HG02852 (cell line): ENCODE measurements around the gene AHNAK2.

Experiments used
- ATAC-seq: cut with Tn5 transposase; IDR thresholded peaks from one replicate; pipeline ENCODE4 v1.9.1; 2021; ENCODE audit warnings: mild to moderate bottlenecking, moderate library complexity; ENCODE audit not compliant: unreplicated experiment

AHNAK2 gene

DNA sequence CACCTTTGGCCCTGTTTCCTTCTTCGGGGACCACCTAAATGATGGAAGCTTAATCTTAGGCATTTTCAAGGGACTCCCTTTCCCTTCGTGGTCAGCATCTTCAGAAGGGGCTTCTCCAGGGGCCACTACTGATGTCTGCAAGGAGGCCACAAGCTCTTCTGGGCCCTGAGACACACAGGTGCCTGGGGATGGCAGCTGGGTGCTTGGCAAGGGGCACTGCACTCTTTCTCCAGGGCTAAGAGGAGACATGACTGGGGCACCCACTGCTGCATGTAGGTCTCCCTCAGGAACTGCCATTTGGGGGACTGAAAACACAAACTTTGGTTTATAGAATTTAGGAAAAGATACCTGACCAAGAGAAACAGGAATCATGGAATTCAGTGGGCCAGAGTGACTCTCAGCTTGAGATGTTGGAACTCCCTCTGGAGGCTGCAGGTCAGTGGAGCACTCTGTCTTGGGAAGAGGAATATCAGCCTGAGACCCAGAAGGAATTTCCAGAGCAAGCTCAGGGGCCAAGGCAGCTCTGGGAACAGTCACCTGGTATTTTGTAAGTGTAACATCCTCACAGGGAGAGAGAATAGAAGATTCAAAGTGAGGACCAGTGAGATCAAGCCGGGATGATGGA, 37.5 kb downstream of the AHNAK2 start:
- ATAC-seq: no peak

GRCh38 chr14:104939666-104940410, 38.3 kb downstream of the AHNAK2 start:
- no peak for ATAC-seq

DNA sequence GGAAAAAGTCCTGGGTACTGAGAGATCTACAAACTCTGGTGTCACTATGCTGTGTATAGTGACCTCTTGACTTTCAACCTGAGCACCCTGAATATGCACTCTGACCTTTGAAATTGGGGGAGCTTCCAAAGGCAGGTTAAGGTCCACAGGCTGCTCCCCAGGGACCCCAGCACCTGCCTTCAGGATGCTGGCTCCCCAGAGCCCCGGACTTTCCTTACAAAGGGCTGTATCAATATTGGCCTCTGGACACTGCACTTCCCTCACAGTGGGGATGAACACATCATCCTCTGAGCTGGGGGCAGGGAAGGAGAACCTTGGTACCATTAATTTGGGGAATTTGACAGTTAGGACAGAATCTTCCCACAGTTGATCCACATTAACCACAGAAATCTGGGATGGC, 39.2 kb downstream of the AHNAK2 start:
- no peak for ATAC-seq

GRCh38 chr14:104938436-104938835, 39.7 kb downstream of the AHNAK2 start:
- ATAC-seq: no peak

GRCh38 chr14:104937694-104938365, 40.3 kb downstream of the AHNAK2 start:
- no peak for ATAC-seq

- ATAC-seq: no peak
These were observed 41.0 kb downstream of the AHNAK2 start for GRCh38 chr14:104937161-104937560.

DNA sequence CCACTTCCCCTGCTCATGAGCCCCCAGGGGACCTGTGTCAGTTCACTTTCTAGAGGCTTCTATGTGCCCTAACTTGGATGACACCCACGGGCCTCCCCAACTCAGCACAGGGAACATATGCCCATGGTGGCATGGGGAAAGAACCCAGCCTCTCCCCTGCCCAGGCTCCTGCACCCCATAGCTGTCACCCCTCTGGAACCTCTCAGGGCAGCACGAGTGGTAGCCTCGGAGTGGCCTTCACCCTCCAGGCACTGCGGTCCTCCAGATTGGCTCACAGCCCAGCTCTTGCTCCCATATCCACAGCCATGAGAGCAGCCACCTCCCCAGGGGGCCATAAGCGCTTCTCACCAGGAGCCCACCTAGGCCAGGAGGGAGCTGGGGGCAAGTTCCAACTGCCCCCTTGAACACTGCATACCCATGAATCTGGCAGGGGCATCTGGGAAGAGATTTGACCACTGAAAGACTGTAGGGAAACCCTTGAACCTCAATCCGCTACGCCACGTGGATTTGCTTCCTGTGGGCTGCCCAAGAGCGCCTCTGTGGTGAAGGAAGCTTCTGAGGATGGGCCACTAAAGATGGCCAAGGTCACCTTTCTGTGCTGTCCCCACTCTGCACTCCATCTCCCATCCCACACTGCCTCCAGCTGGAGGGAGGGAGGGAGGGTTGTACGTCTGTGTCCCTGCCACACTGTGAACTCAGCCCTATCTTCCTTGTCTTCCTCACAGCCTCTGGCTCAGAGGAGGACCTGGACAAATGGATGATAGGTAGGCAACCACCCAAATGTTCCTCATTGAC, 41.6 kb downstream of the AHNAK2 start:
- ATAC-seq: no peak

DNA sequence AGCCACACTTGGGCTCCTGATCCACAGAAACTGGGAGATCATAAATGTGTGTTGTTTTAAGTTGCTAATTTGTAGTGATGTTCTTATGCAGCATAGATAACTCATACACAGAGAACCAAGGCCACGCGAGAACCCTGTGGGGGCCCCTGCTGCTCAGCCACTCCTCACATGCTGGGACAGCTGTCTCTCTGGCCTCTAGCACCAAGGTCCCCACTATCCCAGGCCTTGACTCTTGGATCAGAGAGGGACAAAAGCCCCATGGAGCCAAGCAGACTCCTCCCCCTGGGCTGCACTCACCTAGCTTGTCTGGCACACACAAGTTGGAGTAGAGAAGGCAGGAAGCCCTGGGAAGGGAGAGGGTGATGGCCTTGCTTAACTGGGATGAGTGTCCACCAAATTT, 42.2 kb downstream of the AHNAK2 start:
- no peak for ATAC-seq

DNA sequence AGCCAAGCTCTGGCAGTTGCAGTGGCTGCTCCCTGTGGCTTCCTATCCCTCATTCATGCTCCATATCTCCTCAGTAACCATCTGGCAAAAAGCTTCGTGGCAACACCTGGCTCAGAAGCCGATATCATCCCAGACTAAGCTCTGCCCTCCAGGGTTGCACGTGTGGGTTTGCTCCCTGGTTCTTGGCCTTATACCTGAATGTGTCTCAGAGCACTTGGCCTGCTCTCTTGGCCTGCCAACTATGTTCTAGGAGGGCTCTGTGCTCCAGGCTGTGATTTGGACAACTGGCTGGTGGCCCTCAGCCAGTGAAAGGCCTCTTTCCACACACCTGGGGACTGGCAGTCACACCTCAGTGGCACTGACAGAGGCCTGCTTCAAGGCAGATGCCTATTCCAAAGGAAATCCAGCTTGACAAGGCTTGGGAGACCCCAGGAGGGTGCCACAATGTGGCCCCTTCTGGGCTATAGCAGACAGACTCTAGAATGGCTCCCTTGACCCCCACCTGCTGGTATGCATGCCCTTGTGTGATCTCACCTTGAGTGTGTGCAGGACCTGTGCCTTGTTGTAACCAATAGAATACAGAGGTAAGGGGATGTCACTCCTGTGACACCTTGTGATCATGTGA, 43.0 kb downstream of the AHNAK2 start:
- ATAC-seq: no peak

GRCh38 chr14:104933746-104934733, 44.1 kb downstream of the AHNAK2 start:
- no peak for ATAC-seq

DNA sequence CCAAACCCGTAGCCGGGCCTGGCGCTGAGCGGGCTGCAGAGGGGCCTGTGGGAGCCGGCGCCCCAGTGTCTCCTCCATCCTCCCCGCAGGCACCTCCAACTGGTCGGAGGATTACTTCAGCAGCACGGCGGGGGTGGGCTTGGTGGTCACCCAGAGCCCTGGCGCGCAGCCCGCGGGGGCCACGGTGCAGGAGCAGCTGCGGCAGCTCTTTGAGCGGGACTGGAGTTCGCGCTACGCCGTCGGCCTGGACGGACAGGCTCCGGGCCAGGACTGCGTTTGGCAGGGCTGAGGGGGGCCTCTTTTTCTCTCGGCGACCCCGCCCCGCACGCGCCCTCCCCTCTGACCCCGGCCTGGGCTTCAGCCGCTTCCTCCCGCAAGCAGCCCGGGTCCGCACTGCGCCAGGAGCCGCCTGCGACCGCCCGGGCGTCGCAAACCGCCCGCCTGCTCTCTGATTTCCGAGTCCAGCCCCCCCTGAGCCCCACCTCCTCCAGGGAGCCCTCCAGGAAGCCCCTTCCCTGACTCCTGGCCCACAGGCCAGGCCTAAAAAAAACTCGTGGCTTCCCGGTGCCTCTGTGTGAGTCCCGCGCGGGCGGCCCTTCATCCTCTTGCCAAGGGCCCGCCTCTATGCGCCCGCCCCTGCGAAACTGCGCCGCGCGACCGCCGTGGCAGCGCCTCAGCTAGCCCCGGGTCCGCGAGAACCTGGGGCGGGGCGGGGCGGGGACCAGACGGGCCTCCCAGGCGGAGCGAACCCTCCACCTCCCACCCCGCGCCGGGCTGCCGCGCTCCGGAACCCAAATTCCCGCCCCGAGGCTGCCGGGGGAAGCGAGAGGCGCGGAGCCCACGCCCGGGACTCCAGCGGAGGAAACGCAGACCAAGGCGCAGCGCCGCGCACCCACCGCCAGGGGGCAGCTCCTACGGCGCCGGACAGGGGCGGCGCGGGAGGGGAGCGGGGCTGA, 45.2 kb downstream of the AHNAK2 start:
- no peak for ATAC-seq

DNA sequence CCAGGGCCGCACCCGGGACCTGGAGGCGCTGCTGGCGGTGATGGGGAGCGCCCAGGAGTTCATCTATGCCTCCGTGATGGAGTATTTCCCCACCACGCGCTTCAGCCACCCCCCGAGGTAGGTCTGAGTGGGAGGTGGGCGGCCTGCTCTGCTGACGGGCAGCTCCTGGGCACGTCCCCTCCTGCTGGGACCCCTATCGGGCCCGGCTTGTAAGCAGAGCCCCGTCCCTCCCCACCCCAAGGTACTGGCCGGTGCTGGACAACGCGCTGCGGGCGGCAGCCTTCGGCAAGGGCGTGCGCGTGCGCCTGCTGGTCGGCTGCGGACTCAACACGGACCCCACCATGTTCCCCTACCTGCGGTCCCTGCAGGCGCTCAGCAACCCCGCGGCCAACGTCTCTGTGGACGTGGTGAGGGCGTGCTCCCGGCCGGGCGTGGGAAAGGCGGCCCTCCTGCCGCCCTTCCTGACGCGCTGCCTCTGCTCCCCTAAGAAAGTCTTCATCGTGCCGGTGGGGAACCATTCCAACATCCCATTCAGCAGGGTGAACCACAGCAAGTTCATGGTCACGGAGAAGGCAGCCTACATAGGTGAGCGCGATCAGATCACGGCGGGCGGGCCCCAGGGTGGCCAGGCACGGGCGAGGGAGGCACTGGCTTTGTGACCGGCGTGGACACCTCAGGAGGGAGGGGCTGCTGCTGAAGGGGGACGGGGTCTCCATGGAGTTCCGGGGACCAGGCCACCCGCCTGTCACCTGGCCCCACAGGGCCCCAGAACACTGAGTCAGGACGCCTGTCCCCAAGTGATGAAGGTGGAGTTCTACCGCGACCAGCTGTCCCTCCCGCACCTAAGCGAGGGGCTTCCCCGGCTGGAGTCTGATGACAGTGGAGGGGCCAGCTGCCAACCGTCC, 46.2 kb downstream of the AHNAK2 start:
- ATAC-seq: no peak

- no peak for ATAC-seq
These were observed 46.8 kb downstream of the AHNAK2 start for GRCh38 chr14:104931304-104931770.

GRCh38 chr14:104930526-104931303, 47.5 kb downstream of the AHNAK2 start:
- ATAC-seq: no peak

GRCh38 chr14:104929268-104930230, 48.6 kb downstream of the AHNAK2 start:
- ATAC-seq: no peak
